ENCODE data around the gene EFCAB13.

Gene EFCAB13

DNA sequence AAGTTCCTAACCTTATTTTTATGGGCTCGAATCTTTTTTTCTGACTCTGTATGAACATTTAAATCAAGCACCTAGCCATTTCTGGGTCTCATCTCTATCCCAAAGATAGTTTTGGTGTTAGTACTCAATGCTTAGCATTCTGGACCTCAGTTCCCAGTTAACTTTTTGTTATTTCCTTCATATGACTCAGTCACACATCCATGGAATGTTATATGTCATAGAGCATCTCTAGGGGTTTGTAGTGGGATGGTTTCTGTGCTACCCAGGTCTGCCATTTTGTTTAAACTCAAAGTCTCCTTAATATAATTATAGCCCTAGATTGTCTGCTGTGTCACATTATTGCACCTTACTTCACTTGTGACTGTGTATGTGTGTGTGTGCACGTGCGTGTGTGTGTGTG, 90.1 kb downstream of the EFCAB13 start:
- TF ChIP-seq GATA3 (IDR thresholded peaks at IDR 0.05; ENCODE audit: low read depth, low read length) (no peak), GATA2 (IDR thresholded peaks at IDR 0.05; ENCODE audit: low read depth, low read length) (no peak)

DNA sequence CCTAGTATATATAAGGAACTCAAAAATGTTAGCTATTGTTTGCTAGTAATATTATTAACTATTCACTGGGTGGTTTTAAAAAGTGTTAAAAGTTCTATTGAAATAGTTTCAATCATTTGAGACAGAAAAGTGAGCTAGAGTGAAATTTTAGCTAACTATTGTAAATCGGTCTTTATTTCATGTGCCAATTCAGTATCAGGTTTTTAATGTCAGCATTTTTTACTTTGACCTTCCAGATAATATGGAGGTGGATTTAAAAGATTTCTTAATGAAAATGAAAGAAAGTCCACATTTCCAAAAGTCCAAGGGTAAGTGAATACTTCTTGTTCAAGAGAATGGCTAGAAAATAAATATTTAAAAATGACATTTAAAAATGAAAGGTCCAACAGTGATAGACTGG, 90.9 kb downstream of the EFCAB13 start:
- TF ChIP-seq GATA2 (IDR thresholded peaks at IDR 0.05; ENCODE audit: low read depth, low read length) (no peak), GATA3 (IDR thresholded peaks at IDR 0.05; ENCODE audit: low read depth, low read length) (no peak)

DNA sequence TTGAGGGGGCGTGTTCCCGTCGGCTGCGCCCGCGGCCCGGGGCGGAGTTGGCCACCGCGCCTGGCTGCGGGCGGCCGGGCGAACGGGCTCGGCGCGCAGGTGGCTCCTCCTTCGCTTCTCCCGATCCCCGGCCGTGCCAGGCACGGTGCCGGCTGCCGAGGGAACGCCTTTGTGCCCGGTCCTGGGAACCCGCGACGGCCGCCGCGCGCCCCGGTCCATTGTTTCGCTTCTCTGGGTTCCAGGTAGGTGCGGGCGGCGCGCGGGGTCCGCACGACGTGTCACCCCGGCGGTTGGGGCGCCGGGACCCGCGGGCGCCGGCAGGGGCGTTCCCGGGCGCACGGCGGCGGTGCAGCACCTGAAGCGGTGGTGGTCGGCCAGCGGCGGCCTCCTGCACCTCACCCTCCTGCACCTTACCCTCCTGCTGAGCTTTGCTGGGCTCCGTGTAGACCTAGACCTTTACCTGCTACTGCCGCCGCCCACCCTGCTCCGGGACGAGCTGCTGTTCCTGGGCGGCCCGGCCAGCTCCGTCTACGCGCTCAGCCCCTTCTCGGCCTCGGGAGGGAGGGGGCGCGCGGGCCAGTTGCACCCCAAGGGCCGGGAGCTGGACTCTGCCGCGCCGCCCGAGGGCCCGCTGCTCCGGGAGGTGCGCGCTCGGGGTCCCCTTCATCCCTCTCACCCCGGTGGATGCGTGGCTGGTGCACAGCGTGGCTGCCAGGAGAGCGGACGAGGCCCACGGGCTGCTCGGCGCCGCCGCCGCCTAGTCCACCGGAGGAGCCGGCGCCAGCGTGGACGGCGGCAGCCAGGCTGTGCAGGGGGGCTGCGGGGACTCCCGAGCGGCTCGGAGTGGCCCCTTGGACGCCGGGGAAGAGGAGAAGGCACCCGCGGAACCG, 99.9 kb downstream of the EFCAB13 start:
- TF ChIP-seq GATA2 (IDR thresholded peaks at IDR 0.05; ENCODE audit: low read depth, low read length) (no peak), GATA3 (IDR thresholded peaks at IDR 0.05; ENCODE audit: low read depth, low read length) (no peak)

GRCh38 chr17:47427985-47428384, 104.2 kb downstream of the EFCAB13 start:
- TF ChIP-seq GATA2 (IDR thresholded peaks at IDR 0.05; ENCODE audit: low read depth, low read length), result no peak
- no peak for TF ChIP-seq GATA3 (IDR thresholded peaks at IDR 0.05; ENCODE audit: low read depth, low read length)

- TF ChIP-seq GATA3 (IDR thresholded peaks at IDR 0.05; ENCODE audit: low read depth, low read length), result no peak
- no peak for TF ChIP-seq GATA2 (IDR thresholded peaks at IDR 0.05; ENCODE audit: low read depth, low read length)
Observed at GRCh38 chr17:47465165-47465564, 141.4 kb downstream of the EFCAB13 start.

GRCh38 chr17:47470836-47471235, 147.1 kb downstream of the EFCAB13 start:
- TF ChIP-seq GATA2 (IDR thresholded peaks at IDR 0.05; ENCODE audit: low read depth, low read length), result no peak
- TF ChIP-seq GATA3 (IDR thresholded peaks at IDR 0.05; ENCODE audit: low read depth, low read length), result no peak
